Fibroblast of the aortic adventitia (primary cell): ENCODE measurements around the gene MMS22L. TPM values are rescaled to one million over a fixed set of nuclear protein-coding genes. Genes with fewer than 3 reads are reported as not detected.
A peak's percentile ranks its signal among the peaks of the same experiment; 100 is the strongest.

Source experiments
- DNase-seq: peaks from one replicate; pipeline ENCODE4 v3.0.0-alpha.2; 2010; ENCODE audit warnings: low read depth
- H3K4me3 ChIP-seq: 2 replicates; pipeline ENCODE4 v1.5.1; 2011; ENCODE audit warnings: low read depth, mild to moderate bottlenecking, control low read depth, low read length, moderate library complexity
- total RNA-seq: library from RNA; depleted of rRNA; stranded (reverse); fragments of >200 nt; gene quantifications from 2 replicates; pipeline ENCODE4 v1.2.3, GENCODE V29; 2012; ENCODE audit warnings: low replicate concordance
- TF ChIP-seq, protein P1 (sequence below): IDR thresholded peaks from 2 replicates; pipeline ENCODE4 v1.5.1; 2011; ENCODE audit warnings: mild to moderate bottlenecking, low read length, control low read depth, inconsistent platforms; ENCODE audit not compliant: insufficient read depth

Gene MMS22L
- total RNA-seq, 1 donor: 48.2 TPM

DNA sequence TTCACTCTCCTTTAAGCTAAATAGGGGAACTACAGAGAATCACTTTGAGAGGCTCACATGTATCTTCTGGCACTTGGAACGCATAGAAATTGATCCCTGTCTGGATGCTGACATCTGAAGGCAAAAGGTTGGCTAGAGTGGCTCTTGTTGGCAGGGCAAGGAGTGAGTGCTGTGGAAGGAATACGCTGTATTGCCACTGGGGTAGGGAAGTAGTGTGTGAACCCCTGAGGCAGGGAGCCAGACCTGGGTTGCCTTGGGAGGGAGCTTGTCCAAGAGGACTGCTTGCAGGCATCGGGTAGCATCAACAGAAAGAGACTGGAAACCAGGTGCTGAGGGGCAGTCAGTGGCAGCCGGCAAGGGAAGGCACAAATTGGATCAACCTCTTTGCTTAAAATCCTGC is 8.9 kb upstream of the MMS22L start:
- no peak overlapping the region for H3K4me3 ChIP-seq
- TF ChIP-seq, protein P1, sequence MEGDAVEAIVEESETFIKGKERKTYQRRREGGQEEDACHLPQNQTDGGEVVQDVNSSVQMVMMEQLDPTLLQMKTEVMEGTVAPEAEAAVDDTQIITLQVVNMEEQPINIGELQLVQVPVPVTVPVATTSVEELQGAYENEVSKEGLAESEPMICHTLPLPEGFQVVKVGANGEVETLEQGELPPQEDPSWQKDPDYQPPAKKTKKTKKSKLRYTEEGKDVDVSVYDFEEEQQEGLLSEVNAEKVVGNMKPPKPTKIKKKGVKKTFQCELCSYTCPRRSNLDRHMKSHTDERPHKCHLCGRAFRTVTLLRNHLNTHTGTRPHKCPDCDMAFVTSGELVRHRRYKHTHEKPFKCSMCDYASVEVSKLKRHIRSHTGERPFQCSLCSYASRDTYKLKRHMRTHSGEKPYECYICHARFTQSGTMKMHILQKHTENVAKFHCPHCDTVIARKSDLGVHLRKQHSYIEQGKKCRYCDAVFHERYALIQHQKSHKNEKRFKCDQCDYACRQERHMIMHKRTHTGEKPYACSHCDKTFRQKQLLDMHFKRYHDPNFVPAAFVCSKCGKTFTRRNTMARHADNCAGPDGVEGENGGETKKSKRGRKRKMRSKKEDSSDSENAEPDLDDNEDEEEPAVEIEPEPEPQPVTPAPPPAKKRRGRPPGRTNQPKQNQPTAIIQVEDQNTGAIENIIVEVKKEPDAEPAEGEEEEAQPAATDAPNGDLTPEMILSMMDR: no peak
- DNase-seq: no peak

DNA sequence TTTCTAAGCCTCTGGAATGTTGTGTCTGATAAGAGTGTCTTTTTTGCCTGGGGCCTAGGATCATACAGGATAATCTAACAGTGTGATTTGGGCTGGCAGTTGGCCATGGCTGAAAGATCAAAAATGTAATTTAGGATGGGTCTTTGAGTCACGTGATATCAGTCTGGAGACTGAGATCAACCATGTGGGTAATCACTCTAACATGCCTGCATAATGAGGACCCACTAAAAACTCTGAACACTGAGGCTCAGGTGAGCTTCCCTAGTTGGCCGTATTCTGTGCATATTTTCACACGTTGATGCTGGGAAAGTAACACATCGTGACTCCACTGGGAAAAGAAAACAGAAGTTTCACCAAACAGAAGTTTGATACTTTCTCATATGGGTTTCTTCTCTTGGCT is 6.3 kb upstream of the MMS22L start:
- H3K4me3 ChIP-seq: no peak overlapping the region
- TF ChIP-seq, protein P1: no peak
- no peak for DNase-seq

DNA sequence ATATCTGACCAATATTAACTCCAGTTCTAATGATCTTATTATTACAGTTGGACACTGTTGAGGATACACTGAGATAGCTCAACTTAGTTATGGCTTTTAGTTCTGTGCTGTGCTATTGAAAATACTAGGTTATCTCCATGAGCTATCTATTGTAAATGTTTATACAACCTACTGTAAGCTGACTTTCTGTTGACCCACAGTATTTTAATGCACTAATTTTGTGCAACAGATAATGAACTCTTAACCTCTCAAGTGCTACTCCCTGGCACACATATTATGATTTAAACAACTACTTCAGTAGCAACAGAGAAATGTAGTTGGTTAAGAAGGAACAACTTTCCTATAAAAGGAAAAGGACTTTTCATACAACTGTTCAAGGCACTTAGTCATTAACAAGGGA is 5.2 kb upstream of the MMS22L start:
- no peak overlapping the region for H3K4me3 ChIP-seq
- TF ChIP-seq, protein P1: no peak
- DNase-seq: no peak

DNA sequence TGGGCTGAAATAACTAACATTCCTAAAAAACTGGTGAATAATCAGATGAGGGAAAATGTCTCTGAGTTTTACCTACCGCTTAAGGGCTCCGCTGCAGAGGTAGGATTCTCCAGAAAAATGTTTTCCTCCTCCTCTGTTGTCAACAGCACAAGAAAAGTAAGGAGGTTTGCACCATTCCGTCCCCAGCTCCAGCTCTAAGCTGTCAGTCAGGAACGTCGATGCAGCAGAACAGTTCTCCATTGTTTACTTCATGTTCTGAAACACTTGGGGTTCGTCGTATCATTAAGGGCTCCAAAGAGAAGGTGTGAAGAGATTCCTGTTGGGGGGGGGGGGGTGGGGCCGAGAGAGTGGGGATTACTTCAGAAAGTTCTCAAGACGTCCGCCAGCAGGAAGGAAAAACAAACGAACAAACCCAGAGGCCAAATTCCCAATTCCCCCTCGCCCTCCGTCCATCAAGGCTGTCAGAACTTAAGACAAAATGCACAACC is 734 bp downstream of the MMS22L start:
- DNase-seq: no peak
- TF ChIP-seq, protein P1: no peak
- H3K4me3 ChIP-seq: peak overlapping the region; percentile 87

DNA sequence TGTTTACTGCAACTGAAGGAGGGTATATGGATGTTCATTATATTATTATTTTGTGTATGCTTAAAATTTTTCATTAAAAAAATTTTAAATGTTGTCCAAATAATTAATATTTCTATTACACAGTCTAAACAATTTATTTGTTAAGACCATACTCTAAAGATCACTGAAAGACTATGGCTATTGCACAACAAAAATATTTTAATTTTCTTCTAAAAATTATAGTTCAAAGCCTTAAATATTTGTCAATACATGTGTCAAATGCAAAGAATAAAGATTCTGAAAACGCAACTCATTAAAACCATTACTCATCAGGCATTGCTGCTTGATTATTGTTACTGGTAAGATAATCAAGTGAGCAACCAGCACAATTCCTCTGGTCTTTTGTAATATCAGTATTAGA is 2.2 kb downstream of the MMS22L start:
- TF ChIP-seq, protein P1: no peak
- H3K4me3 ChIP-seq: no peak overlapping the region
- no peak for DNase-seq

DNA sequence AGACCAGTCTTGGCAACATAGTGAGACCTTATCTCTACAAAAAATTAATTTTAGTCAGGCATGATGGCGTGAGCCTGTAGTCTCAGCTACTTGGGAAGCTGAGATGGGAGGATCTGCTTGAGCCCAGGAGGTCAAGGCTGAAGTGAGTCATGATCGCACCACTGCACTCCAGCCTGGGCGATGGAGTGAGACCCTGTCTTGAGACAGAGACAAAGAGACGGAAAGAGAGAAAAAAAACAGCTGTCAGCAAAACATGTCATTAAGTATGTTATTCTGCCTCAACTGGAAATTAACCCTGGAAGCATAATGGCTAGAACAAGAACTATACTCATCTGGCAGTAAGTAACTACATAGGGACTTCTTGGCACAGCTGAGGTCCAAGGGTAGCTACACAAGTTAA is 7.2 kb downstream of the MMS22L start:
- no peak for DNase-seq
- TF ChIP-seq, protein P1: no peak
- H3K4me3 ChIP-seq: no peak overlapping the region

DNA sequence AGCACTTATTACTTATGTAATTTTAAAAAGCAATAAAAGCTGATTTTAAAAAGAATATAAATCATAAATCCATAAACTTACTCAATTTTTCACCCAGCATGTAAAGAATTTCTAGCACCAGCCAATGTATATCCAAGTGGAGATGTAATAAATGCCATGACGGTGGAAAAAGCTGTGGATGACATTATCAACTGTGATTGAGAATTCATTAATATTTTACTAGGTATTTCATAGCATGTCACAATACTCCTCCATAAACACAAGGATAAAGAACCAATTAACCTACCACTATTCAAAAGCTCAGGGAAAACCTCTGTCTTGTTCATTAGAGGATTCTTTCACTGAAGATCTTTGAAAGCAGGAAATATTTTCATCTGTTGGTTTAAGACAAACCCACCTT is 13.2 kb downstream of the MMS22L start:
- DNase-seq: no peak
- H3K4me3 ChIP-seq: no peak overlapping the region
- TF ChIP-seq, protein P1: no peak
